NB4 (cell line): Measurements from ENCODE around the gene COA1.
"Not testable (repeated sequence)": the region's sequence is repeated elsewhere in the genome, so short reads cannot be mapped to it uniquely, and the experiment has no call there.

Experiments
- MYC ChIP-seq: IDR thresholded peaks from 2 replicates; pipeline ENCODE4 v1.6.1; 2011; ENCODE audit warnings: low read depth, low read length
- POLR2A ChIP-seq: IDR thresholded peaks from 2 replicates; pipeline ENCODE4 v1.6.1; 2011; ENCODE audit warnings: mild to moderate bottlenecking; ENCODE audit not compliant: insufficient read length; ENCODE audit errors: extremely low read depth
- TF ChIP-seq, protein P1 (sequence below): IDR thresholded peaks from one replicate; pipeline ENCODE4 v1.5.1; 2012; ENCODE audit warnings: low read depth, low read length
- TF ChIP-seq, protein P2 (sequence below): IDR thresholded peaks from 2 replicates; pipeline ENCODE4 v1.6.1; 2011; ENCODE audit warnings: low read depth, low read length

DNA sequence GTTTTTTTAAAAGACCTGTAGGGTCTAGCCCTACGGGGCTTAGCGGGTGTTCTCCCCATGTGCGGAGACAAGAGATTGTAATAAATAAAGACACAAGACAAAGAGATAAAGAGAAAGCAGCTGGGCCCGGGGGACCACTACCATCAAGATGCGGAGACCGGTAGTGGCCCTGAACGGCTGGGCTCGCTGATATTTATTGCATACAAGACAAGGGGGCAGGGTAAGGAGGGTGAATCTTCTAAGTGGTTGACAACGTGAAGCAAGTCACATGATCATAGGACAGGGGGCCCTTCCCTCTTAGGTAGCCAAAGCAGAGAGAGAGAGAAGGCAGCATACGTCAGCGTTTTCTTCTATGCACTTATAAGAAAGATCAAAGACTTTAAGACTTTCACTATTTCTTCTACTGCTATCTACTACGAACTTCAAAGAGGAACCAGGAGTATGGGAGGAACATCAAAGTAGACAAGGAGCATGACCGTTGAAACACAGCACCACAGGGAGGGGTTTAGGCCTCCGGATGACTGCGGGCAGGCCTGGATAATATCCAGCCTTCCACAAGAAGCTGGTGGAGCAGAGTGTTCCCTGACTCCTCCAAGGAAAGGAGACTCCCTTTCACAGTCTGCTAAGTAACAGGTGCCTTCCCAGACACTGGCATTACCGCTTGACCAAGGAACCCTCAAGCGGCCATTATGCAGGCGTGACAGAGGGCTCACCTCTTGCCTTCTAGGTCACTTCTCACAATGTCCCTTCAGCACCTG is 5.4 kb upstream of the COA1 start:
- TF ChIP-seq, protein P1, sequence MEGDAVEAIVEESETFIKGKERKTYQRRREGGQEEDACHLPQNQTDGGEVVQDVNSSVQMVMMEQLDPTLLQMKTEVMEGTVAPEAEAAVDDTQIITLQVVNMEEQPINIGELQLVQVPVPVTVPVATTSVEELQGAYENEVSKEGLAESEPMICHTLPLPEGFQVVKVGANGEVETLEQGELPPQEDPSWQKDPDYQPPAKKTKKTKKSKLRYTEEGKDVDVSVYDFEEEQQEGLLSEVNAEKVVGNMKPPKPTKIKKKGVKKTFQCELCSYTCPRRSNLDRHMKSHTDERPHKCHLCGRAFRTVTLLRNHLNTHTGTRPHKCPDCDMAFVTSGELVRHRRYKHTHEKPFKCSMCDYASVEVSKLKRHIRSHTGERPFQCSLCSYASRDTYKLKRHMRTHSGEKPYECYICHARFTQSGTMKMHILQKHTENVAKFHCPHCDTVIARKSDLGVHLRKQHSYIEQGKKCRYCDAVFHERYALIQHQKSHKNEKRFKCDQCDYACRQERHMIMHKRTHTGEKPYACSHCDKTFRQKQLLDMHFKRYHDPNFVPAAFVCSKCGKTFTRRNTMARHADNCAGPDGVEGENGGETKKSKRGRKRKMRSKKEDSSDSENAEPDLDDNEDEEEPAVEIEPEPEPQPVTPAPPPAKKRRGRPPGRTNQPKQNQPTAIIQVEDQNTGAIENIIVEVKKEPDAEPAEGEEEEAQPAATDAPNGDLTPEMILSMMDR: not testable (repeated sequence)
- not testable (repeated sequence) for TF ChIP-seq POLR2A, MYC
- TF ChIP-seq, protein P2, sequence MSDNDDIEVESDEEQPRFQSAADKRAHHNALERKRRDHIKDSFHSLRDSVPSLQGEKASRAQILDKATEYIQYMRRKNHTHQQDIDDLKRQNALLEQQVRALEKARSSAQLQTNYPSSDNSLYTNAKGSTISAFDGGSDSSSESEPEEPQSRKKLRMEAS: not testable (repeated sequence)
